NCI-H2227 (cell line): ENCODE data around the gene METTL26.

Experiments
- DNase-seq: peaks from one replicate; lab custom pipeline; 2025; ENCODE audit not compliant: unreplicated experiment; lab: John Stamatoyannopoulos, UW

METTL26 gene

DNA sequence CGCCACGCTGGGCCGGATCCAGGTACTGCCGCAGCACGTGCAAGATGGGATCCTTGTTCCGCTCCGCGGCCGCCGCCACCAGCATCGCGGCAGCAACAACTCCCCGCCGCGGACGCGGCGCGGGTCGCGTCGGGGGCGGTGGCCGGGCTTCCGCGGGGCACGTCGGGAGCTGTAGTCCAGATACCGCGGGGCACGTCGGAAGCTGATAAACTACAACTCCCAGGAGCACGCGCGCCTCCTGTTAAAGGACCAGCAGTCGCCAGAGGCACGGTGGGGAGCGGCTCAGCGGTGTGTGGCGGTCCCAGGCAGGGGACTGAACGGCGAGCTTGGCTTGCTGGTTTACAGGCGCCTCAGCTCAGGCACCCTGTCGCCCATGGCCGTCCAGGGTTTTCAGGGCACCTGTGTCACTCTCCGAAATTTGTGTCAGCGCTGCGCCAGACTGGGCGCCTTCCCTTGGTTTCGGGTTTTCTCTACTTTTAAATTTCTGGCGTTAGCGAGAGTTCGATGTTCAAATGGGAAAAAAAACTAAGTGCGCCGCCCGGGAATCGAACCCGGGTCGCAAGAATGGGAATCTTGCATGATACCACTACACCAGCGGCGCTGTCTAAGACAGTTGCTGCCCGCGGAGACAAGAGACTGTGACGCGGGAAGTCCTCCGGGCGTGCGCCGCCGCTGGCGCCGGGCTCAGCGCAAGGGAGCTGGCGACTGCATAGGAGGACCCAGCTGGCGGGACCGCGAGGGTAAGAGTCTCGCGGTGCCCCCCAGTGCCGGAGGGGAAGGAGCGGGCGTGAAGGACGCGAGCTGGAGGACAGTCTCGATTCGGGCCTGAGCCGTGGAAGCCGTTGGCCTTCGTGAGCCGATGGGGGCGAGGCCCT lies at the start of gene METTL26:
Gene METTL26 (minus strand): TSS at position 100 of the 875 bp plus-strand sequence. CDS start 15 bp downstream, at position 85.
- DNase-seq, result peak; percentile 96

DNA sequence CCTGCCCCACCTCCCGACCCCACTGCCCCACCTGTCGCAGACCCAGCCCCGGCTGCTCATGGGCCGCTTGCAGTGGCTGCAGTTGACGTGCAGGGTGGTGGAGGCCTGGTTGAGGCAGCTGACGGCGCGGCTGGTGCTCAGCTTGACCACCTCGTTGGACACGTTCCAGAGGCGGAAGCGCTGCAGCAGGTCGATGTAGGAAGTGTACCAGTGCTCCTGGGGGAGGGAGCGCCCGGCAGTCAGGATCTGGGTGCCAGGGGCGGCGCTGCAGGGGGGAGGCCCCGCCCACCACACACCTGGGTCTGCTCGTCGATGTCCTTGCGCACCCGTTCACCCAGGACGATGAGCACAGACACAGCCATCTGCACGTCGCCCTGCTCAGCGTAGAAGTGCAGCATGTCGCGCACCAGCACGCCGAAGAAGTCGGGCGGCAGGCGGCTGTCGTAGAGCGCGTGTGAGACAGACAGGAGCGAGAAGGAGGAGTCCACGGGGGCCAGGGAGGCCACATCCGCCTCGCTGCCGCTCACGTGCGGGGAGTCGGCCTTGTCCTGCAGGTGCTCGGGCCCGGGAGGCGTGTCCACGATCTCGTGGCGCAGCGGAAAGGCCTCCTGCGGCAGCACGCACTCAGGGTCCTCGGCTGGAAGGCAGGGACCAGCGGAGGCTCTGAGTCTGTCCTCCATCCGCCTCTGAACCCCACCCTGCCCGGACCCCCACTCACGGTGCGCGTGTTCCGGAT lies 49.0 kb upstream of the METTL26 start:
- no peak for DNase-seq

DNA sequence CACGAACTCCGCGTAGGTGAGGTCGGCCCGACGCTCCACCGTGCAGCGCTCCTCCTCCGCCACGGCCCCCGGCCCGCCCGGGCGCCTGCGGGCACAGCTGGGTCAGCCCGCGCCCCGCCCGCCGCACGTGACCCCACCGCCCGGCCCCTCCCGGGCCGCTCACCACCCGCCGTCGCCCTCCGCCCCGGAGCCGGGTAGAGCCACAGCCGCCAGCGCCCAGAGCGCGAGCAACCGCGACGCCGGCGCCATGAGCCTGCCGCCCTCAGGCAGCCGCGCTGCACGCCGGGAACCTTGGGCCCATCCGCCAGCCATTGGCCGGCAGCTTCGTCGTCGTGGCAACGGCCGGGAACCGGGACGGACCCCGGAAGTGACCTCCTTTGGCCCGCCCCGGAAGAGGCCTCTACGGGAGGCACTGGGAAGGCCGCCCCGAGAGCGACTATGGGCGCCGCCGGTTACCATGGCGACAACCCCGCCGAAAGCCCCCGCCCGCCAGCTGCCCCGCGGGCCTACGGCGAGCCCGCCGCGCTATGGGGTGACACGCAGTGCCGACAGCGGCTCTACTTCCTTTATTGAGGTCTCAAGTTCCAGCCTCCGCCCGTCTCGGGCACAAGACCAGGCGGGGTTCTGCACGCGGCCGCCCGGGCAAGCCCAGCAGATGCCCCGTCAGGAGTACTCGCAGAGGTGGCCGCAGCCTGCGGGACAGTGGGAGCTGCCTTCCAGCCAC lies 48.1 kb upstream of the METTL26 start, which contains the start of gene JMJD8:
Gene JMJD8 (minus strand): TSS at position 264 of the 724 bp plus-strand sequence. CDS start 15 bp downstream, at position 249.
- DNase-seq, result peak; percentile 91

DNA sequence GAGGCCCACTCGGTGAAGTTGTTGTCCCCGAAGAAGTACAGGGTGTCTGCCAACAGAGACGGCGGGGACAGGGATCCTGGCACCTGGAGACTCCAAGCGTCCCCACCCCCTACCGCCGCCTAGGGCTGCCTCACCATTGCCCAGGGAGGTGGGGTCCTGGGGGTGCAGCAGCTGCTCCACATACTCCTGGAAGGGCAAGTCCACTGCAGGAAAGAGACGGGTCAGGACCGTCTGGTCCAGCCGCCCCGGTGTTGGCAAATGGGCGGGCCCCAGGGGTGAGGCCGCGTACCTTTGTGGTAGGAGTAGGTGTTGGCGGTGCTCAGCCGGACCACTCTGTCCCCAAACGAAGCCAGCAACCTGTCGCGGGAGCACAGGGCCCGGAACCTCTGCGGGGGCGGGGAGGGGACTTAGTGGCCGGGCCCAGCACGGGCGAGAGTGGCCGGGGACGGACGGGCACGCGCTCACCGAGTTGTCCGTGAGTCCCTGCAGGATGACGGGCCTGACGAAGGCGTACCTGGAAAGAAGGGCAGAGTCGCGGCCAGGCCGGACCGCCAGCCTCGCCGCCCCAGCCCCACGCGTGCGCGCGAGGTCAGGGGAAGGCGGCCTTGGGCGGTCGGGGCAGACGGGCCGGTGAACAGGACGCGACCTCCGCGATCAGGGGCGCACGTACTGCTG lies 47.4 kb upstream of the METTL26 start:
- DNase-seq, result no peak

DNA sequence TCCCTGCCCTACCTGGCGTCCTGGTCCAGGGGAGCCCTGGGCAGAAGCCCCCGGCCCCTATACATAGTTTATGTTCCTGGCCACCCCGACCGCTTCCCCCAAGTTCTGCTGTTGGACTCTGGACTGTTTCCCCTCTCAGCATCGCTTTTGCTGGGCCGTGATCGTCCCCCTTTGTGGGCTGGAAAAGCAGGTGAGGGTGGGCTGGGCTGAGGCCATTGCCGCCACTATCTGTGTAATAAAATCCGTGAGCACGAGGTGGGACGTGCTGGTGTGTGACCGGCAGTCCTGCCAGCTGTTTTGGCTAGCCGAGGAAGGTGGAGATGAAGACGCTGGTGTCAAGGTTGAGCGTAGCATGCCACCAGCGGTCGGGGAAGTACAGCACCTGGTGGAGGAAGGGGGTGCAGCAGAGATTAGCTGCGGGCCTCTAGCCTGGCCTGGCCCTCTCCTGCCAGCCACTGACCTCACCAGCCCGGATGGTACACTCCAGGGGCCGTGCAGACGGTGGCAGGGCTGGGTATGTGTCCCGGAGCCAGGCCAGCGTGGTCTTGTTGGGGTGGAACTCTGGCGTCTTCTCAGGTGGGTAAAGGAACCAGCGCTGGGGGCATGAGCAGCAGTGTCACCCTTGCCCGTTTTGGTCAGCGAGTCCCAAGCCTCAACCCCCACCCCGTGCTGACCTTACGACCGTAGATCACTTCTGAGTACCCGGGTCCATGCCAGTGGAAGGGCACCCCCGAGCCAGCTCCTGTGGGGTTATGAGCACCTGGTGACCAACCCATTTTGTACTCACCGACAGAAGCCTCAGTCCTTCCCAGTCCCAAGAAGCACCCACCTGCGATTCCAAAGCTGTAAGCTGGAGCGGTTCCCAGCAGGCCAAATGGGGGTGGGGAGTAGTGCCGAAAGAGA lies 46.6 kb upstream of the METTL26 start:
- DNase-seq, result no peak

DNA sequence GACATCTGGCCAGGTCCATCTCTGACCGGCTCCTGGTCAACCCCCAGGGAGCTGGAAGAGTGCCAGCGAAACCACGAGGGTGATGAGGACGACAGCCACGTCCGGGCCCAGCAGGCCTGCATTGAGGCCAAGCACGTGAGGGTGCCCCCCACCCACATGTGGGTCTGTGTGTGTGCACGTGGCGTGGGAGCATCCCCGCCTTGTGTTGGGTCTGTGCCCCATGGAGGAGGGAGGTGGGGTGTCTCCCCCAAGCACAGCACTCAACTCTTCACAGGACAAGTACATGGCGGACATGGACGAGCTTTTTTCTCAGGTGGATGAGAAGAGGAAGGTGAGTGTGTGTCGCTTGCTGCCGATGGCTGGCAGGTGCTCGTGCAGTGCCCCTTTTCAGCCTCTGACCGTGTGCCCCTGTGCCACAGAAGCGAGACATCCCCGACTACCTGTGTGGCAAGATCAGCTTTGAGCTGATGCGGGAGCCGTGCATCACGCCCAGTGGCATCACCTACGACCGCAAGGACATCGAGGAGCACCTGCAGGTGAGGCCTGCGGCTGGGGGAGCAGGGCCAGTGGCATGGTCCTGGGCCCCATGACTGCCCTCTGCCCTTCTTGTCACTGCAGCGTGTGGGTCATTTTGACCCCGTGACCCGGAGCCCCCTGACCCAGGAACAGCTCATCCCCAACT lies 45.8 kb upstream of the METTL26 start:
- DNase-seq, result no peak

DNA sequence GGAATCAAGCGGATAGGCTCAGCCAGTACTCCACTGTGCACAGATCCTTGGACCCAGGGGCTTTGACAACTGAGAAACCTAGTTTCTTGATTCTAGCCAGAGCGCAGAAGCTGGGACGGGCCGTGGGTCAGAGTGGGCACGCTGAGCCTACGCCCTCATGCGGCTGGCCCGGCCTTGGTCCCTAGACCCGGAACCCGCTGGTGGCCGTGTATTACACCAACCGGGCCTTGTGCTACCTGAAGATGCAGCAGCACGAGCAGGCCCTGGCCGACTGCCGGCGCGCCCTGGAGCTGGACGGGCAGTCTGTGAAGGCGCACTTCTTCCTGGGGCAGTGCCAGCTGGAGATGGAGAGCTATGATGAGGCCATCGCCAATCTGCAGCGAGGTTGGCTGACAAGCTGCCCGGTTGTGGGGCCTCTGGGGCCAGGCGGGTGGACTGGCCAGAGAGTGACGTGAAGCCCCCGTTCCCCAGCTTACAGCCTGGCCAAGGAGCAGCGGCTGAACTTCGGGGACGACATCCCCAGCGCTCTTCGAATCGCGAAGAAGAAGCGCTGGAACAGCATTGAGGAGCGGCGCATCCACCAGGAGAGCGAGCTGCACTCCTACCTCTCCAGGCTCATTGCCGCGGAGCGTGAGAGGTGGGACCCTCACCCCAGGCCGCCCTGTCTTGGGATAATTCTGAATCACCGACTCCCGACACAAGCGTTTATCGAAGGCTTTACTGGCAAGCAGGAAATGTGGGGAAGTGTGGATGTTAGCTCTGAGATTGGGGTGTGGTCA lies 45.1 kb upstream of the METTL26 start:
- peak; percentile 48 for DNase-seq

DNA sequence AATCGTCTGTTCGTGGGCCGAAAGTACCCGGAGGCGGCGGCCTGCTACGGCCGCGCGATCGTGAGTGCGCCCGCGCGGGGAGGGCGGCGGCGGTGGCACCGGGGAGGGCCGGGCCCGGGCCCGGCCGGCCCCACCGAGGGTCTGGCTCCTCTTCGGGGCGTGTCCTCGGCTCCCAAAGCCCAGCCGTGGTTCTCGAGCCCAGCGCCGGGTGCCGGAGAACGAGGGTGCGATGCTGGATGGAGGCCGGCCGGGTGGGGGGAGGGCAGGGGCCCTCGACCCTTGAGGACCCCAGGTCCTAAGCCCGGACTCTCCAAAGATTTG lies 44.5 kb upstream of the METTL26 start:
- no peak for DNase-seq

DNA sequence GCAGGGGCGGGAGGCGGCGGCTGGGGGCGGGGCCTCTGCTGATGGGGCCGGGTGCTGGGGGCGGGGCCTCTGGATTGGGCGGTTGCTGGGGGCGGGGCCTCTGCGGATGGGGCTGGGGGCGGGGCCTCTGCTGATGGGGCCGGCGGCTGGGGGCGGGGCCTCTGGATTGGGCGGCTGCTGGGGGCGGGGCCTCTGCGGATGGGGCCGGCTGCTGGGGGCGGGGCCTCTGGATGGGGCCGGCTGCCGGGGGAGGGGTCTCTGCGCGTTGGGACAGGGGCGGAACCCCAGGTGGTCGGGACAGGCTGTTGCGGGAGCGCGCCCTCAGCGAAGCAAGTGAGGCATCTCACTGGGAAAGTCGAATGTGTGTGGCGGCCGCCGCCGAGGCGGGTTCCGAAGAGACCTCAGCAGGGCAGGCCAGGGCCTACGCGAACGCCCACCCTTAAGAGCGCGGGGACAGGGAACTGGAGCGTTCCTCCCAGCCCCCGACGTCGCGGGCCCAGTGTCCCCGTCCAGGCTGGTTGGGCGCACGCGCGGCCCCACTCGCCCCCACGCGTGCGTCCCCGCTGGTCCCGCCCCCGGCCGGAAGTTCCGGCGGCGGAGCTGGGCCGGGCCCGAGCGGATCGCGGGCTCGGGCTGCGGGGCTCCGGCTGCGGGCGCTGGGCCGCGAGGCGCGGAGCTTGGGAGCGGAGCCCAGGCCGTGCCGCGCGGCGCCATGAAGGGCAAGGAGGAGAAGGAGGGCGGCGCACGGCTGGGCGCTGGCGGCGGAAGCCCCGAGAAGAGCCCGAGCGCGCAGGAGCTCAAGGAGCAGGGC lies 43.9 kb upstream of the METTL26 start, which contains the start of gene STUB1:
Gene STUB1 (plus strand): TSS at position 597 of the 811 bp plus-strand sequence. CDS start 116 bp downstream, at position 713.
- DNase-seq, result peak; percentile 96

DNA sequence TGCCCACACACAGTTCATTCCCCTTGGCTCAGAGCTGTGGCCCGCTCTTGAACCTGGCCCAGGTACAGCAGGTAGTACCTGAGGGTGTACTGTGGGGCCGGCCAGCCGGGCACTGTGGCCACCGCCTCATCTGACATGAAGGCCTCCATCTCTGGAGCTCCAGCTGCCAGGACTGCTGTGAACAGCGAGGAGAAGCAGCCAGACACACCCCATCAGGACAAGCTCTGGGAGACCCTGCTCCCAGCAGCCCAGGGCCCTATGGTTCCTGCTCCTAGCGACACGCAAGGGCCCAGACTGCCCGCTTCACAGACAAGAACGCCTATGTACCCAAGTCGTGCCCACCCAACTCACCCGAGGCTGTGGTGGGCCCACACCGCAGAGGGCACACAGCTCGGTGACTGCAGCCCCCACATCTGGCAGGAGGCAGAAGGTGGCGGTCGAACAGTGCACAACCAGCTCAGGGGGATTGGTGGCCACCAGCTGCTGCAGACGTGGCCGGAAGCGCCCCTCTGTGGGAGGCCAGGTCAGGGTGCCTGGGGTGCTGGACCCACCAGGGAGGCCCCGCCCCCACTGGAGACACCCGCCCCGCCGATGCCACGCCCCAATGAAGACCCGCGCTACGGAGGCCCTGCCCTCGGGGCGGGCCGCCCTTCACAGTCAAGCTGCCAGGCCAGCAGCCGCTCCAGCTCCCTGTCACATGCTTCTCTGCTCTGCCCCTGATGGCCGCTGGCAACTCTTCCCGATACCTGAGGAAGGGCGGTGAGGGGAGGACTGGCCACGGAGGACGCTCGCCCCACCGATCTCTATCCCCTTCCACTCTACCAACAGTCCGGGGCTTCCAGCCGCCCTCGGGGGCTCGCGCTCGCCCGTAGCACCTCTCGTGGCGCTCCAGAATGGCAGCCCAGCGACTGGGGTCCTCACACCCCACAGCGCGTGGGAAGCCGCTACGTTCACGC lies 43.0 kb upstream of the METTL26 start:
- peak; percentile 90 for DNase-seq

DNA sequence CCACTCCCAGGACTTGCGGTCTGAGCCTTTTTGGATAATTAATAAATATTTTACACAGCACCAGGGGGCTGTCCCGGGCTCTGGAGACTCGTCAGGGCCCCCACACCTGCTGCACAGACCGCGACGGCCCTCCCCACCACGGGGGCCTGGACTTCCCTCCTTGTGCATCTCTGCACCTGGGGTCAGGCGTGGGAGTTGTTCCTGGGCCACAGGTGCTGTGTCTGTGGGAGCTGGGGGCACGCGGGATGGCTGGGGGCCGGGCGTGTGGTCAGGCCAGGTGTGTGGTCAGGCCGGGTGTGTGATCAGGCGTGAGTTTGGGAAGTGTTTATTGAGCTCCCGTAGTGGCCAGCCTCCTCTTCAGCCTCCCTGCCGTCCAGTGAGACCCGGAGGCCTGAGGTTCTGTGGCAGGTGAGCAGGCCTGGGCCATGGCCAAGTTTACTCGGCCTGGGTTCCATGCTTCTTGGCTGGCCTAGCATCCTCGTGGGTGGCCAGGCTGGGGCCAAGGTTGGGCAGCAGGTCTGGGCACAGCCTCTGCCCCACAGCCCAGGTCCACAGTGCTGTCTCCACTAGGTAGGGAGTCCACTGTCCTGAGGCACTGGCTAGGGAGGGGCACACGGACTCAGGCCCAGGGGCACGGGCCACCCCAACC lies 42.2 kb upstream of the METTL26 start:
- no peak for DNase-seq

DNA sequence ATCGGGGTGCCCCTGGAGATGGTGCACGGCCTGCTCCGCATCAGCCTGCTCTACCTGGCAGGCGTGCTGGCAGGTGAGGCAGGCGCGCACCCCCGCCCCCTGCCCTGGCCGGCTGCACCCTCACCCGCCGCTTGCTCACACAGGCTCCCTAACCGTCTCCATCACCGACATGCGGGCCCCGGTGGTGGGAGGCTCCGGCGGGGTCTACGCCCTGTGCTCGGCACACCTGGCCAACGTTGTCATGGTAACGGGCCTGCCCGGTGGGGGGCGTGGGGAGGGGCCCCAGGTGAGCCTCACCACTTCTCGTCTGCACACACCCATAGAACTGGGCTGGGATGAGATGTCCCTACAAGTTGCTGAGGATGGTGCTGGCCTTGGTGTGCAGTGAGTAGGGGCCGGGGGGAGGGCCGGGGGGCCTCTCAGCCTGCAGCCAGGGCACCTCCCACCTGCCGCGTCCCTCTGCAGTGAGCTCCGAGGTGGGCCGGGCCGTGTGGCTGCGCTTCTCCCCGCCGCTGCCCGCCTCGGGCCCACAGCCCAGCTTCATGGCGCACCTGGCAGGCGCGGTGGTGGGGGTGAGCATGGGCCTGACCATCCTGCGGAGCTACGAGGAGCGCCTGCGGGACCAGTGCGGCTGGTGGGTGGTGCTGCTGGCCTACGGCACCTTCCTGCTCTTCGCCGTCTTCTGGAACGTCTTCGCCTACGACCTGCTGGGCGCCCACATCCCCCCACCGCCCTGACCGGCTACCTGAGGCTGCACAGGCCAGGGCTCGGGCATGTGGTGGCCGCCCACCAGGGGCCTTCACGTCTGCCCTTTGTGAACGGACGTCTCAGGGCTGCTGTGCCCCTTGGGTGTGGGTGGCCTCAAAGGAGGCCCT lies 41.4 kb upstream of the METTL26 start:
- peak; percentile 34 for DNase-seq

DNA sequence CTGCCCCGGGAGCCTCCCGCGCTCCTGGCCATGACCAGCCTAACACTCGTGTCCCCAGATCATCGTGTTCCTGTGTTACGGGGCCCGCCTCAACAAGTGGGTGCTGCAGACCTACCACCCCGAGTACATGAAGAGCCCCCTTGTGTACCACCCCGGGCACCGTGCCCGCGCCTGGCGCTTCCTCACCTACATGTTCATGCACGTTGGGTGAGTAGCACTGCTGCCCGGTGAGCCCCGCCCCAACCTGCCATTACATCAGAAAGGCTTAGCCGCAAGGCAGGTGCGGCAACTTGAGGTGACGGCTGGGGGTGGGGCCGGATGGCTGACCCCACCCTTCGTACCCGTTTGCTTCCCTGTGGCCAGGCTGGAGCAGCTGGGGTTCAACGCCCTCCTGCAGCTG lies 40.8 kb upstream of the METTL26 start:
- DNase-seq, result no peak

DNA sequence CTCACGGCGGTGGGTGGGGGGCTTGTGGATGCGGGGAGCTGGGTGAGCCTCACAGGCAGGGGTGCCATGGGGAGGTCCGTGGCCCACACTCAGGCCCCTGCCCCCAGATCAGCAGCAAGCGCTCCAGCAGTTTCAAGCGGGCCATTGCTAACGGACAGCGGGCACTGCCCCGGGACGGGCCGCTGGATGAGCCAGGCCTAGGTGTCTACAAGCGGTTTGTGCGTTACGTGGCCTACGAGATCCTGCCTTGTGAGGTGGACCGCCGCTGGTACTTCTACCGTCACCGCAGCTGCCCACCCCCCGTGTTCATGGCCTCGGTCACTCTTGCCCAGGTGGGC lies 40.4 kb upstream of the METTL26 start:
- DNase-seq, result no peak

DNA sequence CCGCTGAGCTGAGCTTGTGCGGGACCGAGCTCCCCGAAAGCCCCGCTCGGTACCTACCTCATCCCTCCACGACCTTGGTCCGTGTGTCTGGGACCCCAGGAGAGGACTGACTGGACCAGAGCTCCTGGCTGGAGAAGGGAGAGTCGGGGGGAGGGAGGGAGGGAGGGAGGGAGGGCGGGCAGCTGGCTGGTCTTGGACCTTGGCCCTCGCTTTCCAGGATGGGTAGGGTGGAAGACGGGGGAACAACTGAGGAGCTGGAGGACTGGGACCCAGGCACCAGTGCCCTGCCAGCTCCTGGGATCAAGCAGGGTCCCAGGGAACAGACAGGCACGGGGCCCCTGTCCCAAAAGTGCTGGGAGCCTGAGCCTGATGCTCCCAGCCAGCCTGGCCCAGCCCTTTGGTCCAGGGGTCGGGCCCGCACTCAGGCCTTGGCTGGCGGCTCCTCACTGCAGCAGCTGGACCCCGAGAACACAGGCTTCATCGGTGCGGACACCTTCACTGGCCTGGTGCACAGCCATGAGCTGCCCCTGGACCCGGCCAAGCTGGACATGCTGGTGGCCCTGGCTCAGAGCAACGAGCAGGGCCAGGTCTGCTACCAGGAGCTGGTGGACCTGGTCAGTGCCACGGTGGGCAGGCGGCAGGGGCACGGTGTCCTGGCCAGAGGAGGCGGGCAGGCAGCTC lies 39.9 kb upstream of the METTL26 start:
- DNase-seq, result no peak
